Activated T-cell treated with anti-CD3 and anti-CD28 coated beads for 4 hours (primary cell): ENCODE data around the gene S1PR5.

Source experiments
- DNase-seq: peaks from one replicate; pipeline ENCODE4 v3.0.0-alpha.2; 2020

Gene S1PR5

GRCh38 chr19:10464456-10464855 is 52.8 kb downstream of the S1PR5 start:
- no peak for DNase-seq
